Right forelimb (tissue), 1 donor: ENCODE results near the gene PGAP1.

Source experiments
- DNase-seq: peaks from one replicate; pipeline ENCODE4 v3.0.0-alpha.2; 2018

Gene PGAP1

DNA sequence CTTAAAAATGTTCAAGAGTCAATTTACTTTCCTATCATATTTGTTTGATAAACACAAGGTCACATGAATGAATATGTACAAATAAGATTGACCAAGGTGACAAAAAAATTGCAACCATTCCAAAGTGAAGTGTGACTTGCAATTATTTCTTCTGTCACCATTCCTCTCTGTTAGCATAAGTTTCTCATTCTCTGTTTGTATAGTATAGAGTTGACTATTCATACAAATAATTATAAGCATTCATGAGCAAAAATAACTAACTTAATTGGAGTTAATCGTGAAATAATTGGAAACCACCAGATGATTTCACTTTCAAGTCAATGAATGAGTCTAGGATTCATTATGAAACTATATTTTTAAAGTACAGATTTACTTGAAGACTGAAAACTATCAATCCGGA lies 42.1 kb downstream of the PGAP1 start:
- no peak for DNase-seq

DNA sequence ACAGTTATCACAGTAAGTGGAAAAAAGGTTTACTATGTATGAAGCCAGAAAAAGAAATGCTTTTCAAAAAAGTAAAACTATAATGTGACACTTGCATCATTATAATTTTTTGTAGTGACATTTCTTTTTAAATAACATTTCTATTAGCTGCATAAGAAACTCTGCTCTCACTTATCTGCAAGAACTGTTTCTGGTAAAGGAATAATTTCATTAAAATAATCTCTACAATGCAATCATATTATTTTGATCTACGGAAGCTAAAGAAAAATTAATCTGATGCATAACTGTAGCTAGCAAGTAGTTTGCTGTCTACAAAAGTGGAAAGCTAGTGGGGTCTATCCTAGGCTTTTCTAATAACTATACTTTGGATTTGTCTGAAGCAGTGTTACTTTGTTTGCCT lies 50.1 kb downstream of the PGAP1 start:
- no peak for DNase-seq

DNA sequence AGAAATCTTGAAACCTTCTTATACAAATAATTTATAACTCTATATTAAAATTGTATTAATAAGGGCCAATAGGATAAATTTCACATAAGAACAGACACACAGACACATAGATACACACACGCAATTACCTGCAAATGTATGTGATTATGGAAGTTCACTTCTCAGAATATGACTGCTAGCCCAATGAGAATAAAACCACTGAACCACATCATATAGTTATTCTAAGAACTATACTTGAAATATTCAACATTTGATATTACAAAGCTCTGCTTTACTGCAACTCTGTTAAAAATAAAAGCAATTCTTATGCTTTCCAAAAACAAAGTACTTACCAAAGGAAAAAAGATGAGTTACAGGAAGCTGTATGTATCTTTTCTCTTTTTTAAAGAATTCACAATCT lies 51.1 kb downstream of the PGAP1 start:
- DNase-seq, result no peak

DNA sequence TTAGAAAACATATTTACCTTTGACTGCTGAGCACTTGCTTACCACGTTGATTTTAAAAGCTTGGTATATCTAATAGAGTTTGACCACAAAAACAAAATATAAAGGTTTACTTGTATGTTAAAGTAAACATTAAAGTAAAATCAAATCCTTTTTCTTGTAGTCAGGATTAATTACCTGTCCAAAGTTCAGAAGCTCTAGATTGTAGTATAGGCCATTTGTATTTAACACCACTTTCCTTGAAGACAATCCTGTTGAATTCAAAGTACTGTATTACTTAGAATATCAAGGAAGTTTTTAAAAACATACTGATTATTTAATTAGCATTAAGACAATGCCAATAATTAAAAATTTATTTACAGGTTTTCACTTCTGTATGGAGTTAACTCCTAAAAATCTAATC lies 53.0 kb downstream of the PGAP1 start:
- DNase-seq, result no peak

DNA sequence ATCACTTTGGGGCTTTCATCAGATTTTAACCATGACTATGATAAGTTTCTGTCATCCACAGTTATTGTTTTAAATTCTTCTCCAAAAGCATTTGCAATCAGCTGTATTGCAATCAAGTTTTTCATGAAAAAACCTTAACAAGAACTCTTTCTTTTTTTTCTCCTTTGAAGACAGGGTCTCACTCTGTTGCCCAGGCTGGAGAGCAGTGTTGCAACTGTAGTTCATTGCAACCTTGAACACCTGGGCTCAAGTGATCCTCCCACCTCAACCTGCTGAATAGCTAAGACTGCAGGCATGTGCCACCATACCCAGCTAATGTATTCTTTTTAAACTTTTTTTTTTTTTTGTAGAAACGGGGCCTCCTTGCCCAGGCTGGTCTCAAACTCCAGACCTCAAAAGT lies 71.9 kb downstream of the PGAP1 start:
- DNase-seq, result no peak

GRCh38 chr2:196853301-196854087 lies 73.0 kb downstream of the PGAP1 start:
- DNase-seq, result no peak

GRCh38 chr2:196851088-196851487 lies 75.4 kb downstream of the PGAP1 start:
- DNase-seq, result no peak

DNA sequence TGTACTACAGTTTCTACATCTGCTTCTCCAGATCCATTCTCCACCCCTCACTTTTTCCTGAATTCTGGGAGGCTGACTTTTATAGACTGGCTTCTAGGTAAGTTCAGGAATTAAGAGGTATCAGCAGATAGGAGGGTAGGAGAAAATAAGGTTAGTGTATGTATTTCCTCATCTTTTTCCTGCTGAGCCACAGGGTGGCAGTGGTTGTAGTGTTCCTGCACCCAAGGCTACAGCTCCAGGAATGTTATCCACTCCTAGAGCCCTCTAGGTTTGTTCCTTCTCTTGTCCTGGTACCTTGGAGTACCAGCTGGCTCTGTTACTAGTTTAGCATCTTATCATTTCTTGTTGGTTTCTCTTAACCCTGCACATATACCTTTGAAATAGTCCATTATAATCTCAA lies 76.6 kb downstream of the PGAP1 start:
- DNase-seq, result no peak

GRCh38 chr2:196846295-196846694 lies 80.2 kb downstream of the PGAP1 start:
- DNase-seq, result no peak

GRCh38 chr2:196845371-196845770 lies 81.1 kb downstream of the PGAP1 start:
- no peak for DNase-seq

- DNase-seq, result no peak
These were observed 86.3 kb downstream of the PGAP1 start for GRCh38 chr2:196840171-196840570.

DNA sequence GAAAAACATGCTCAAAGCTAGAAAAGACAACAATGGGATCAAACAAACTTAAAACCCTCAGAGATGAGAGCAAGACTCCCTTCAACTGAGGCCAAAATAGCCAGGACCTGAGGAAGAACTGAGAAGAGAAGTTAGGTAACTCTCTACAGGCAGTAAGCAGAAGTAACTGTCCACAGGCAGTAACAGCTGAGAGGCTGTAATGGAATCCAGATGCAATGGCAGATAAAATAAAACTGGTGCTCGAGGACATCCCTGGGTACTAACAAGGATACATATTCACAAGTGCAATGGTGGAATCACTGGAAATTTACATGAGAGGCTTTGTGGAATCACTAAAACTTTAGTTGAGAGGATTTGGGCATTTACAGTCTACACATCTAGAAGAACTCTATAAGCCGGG lies 86.9 kb downstream of the PGAP1 start:
- DNase-seq, result no peak

DNA sequence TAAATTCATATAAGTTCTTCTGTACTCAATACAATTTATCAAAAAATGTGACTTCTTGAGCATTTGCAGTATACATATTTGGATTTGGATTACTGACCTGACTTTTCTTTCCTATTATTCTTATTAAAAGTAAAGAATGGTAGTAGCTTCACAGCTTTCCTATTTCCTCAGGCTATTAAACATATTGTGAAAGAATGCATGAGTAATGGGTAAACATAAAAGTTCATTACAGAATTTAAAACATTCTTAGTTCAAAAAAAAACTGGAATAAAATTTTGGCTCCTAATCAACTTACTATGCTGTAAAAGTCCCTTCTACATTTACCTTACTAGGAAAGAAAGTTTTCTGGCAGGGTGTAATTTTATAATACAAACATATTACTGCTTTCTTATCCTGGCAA lies 90.1 kb downstream of the PGAP1 start:
- DNase-seq, result no peak

DNA sequence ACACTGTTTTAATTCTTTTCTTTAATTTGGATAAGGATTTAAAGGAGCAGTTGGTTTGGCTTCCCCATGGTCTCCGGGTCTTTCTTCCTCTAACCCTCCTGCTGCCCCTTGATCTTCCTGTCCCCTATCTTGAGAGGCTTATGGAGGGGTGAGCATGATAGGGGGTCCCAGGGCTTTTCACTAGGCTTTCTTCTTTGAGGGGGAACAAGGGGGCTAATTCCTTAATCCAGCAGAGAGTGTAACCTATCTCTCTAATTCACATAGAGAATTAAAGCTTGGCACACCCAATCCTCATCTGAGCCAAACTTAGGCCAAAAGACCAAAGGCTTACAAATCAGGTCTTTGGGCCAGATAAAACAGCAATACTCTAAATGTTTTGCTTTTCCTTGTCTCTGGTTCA lies 95.8 kb downstream of the PGAP1 start:
- no peak for DNase-seq

DNA sequence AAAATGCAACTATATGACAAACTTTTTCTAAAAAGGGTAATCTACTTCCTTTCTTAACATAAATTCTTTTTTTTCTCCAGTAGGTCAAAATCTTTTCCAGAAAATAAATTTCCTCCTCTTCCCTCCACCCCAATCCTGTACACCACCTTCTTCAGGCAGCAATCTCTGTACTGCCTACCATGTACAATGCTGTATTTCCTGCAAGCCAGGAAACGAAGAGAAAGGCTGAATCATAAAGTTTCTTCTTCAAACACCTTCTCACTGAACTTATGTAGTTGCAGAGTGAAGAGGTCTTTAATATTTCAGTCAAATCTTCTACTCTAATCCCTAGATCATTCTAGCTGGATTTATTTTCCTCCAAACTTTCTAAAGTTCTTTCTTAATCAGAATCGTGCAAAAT lies 99.2 kb downstream of the PGAP1 start:
- no peak for DNase-seq

GRCh38 chr2:196823750-196824522 lies 102.6 kb downstream of the PGAP1 start:
- no peak for DNase-seq

DNA sequence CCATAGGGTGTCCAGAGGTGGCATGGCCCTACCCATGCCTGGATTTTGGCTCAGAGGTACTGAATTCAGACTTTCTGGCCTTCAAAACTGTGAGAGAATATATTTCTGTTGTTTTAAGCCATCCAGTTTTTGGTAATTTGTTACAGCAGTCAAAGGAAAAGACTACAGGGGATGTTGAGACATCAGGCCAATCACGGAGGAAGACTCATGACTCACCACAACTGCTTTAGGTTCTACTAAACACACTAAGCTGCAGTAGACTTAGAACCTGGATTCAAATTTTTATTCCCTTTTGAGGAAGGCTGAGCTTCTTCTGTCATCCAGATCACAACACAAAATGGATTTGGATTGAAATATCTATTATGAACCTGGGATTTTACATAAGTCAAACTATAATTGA lies 105.3 kb downstream of the PGAP1 start:
- no peak for DNase-seq

GRCh38 chr2:196809260-196809659 lies 117.2 kb downstream of the PGAP1 start, which contains the start of gene C2orf66:
Gene C2orf66, minus strand, starts transcription at chr2:196809355. Its CDS starts 19 bp downstream, at chr2:196809336.
- no peak for DNase-seq

- DNase-seq, result no peak
These were observed 118.3 kb downstream of the PGAP1 start for GRCh38 chr2:196808083-196808665.

DNA sequence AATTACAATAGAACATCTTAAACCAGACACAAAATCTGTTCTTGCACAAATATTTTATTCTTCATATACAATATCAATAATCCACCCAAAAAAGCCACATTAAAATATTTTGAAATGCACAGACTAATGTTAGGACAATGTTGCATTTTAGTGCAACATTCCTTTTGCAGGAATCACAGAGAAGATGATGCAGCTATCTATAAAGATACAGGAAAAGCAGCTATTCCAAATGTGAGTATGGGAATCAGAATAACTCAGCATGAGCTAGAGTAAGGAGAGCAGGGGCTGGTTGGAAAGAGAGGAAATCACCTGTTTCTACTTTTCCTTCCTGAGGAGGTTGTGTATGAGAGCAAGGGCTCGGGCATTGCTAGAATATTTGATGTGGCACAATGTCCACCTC lies 122.1 kb downstream of the PGAP1 start:
- DNase-seq, result no peak

- no peak for DNase-seq
These were observed 124.1 kb downstream of the PGAP1 start for GRCh38 chr2:196802401-196802800.

DNA sequence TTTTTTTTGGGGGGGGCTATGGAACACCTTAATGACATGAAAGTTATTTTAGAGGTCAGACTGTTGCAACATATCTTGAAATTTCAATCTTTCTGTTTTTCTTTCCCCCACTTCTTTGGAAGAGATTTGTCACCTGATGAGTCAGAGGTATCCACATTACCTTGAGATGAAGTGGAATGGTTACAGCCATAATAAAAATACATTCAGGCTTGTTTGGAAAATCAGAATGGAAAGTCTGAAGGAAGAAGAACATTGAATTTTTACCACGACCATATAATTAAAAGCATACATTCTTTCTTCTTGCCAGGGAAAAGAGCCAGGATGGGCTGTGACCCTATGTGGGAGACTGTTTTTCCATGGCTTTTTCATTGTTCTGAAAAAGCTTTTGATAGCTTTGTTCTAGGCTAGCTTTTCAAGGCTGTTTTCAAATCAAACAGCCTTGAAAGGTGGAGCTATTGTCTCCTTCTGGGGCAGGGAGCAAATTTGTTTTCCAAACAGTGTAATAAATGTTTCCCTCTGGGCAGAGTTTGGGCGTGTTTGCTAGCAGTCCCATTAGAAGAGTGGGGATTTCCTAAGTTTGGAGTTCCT lies 124.7 kb downstream of the PGAP1 start:
- DNase-seq, result no peak

DNA sequence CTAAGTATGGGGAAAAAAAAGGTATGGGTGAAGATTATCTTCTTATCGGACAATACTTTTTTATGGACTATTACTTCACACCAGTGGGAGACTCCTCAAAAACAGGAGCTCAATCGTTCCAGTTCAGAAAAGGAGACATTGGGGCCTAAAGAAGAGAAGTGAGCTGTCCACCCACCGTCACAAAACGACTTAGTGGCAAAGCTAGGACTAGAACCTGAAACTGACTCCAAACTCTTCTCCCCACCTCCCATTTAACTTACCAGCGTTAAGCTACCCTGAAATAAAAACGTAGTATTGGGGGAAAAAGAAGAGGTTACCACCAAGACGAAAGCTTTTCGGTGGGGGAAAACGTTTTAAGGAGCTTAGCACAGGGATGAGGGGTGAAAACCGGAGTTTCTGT lies 127.5 kb downstream of the PGAP1 start:
- DNase-seq, result no peak

DNA sequence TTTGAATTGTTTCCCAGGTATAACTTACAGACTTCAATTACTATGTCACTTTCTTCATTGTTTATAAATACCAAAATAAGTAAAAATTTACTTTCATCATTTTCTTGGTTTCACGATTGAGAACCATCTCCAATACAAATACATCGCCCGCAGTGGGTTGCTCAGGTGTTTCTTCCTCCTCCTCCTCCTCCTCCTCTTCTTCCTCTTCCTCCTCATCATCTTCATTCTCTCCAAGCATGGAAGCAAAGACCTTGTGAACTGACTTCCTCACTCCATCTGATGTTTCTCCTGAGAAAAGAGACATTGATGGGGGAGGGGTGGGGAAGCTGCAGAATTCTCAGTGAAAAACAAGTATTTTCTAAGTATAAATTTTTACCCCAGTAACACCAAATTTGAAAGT lies 133.6 kb downstream of the PGAP1 start:
- no peak for DNase-seq
